ENCODE measurements around the gene RNF103.

- TF ChIP-seq EZH2phosphoT487 (IDR thresholded peaks at IDR 0.05; ENCODE audit: low read length) = no peak
- TF ChIP-seq CTCF (IDR thresholded peaks at IDR 0.05; ENCODE audit: low read length) = no peak
Observed at GRCh38 chr2:86648681-86649080, 25.0 kb upstream of the RNF103 start.
